ENCODE measurements around the gene YPEL2. TPM values are rescaled to one million over a fixed set of nuclear protein-coding genes. Genes with fewer than 3 reads are reported as not detected.

Gene YPEL2
- polyA plus RNA-seq, 1 of the 3 experiments (the other 2 are of a cell fraction): 3.2 TPM

GRCh38 chr17:59371416-59372100 lies 40.1 kb downstream of the YPEL2 start:
- Histone ChIP-seq H3K36me3 (replicated peaks in 1 of 2; ENCODE audit: control insufficient read depth in 1 of 2, insufficient read depth in 2 of 2, low read length in 1 of 2) (no peaks in the 10 kb centered on the region), H3K27me3 (ENCODE audit: insufficient read depth) (no peaks in the 10 kb centered on the region), H3K27ac (ENCODE audit: low read depth in 2 of 2, low read length in 1 of 2) (peak overlapping the region; percentile 72 to 85), H3F3A (replicated peaks; ENCODE audit: insufficient read depth) (peaks cover 5% of the 10 kb centered on the region), H3K4me2 (peak overlapping the region; percentile 65), H3K9ac (peak overlapping the region; percentile 33; the same call in 1 of the 2 replicates), H3K9me2 (no peaks in the 10 kb centered on the region), H2AFZ (ENCODE audit: low read depth) (peak overlapping the region; percentile 60; the same call in 1 of the 2 replicates), H3K4me1 (ENCODE audit: control insufficient read depth in 1 of 2, insufficient read depth in 2 of 2, low read depth in 1 of 2, low read length in 1 of 2) (peaks cover 44 to 48% of the 10 kb centered on the region in 2 experiments), H3K79me2 (ENCODE audit: insufficient read depth) (peaks cover 5% of the 10 kb centered on the region; the same call in 1 of the 2 replicates), H3K9me3 (no peaks in the 10 kb centered on the region), H3K4me3 (ENCODE audit: low read depth in 2 of 2, low read length in 1 of 2) (no peak overlapping the region), H4K20me1 (ENCODE audit: insufficient read depth) (no peaks in the 10 kb centered on the region)
- TF ChIP-seq NFIC (IDR thresholded peaks at IDR 0.05; ENCODE audit: borderline replicate concordance) (no peak), SIN3A (IDR thresholded peaks at IDR 0.05; ENCODE audit: borderline replicate concordance, low read depth, low read length) (no peak), SMC3 (IDR thresholded peaks at IDR 0.05; ENCODE audit: low read depth, low read length) (no peak), REST (IDR thresholded peaks at IDR 0.05; ENCODE audit: low read depth, low read length) (no peak), ZBTB33 (IDR thresholded peaks at IDR 0.05; ENCODE audit: borderline replicate concordance, low read depth) (no peak), POLR2AphosphoS5 (IDR thresholded peaks at IDR 0.05; ENCODE audit: low read depth, low read length) (no peak), USF2 (IDR thresholded peaks at IDR 0.05; ENCODE audit: borderline replicate concordance, low read depth, low read length) (no peak), RXRA (IDR thresholded peaks at IDR 0.05; ENCODE audit: borderline replicate concordance, low read depth) (no peak), RFX5 (IDR thresholded peaks at IDR 0.05; ENCODE audit: low read length) (no peak), TCF12 (IDR thresholded peaks at IDR 0.05) (no peak), MEF2A (IDR thresholded peaks at IDR 0.05; ENCODE audit: borderline replicate concordance, low read depth) (no peak), FOXM1 (IDR thresholded peaks at IDR 0.05; ENCODE audit: low read depth) (no peak)
- WGBS (ENCODE audit: low lambda C conversion rate): 75% methylated on average over 5 of the region's 5 CpGs
- POLR2A ChIA-PET: no interaction called here
- no peak for DNase-seq
- CTCF ChIA-PET: interaction anchor here (0.7 to 2.8 kb wide), 5 partner anchors 9 to 42 kb away, joined by 3 to 11 read pairs (median 4); no protein-coding TSS in a partner anchor

Data from SK-N-SH (cell line).